HG02938 (cell line): ENCODE results near the gene ABHD8.

Experiments
- ATAC-seq: cut with Tn5 transposase; IDR thresholded peaks from one replicate; pipeline ENCODE4 v1.9.1; 2021; ENCODE audit warnings: mild to moderate bottlenecking, moderate library complexity; ENCODE audit not compliant: unreplicated experiment

Gene ABHD8

GRCh38 chr19:17244618-17245534, 58.3 kb downstream of the ABHD8 start:
- ATAC-seq = no peak

- ATAC-seq = no peak
Observed at GRCh38 chr19:17243830-17244617, 59.2 kb downstream of the ABHD8 start.

- no peak for ATAC-seq
Observed at GRCh38 chr19:17243211-17243829, 59.9 kb downstream of the ABHD8 start.

- no peak for ATAC-seq
Observed at GRCh38 chr19:17242431-17243208, 60.6 kb downstream of the ABHD8 start.
